ENCODE results near the gene NUMB. TPM values are rescaled to one million over a fixed set of nuclear protein-coding genes. Genes with fewer than 3 reads are reported as not detected.

The NUMB gene
- total and polyA plus RNA-seq, 2 of the 13 experiments (the other 11 are each of a cell fraction or from before 2014, with no cell fraction given), result 20.3 to 71.1 TPM

DNA sequence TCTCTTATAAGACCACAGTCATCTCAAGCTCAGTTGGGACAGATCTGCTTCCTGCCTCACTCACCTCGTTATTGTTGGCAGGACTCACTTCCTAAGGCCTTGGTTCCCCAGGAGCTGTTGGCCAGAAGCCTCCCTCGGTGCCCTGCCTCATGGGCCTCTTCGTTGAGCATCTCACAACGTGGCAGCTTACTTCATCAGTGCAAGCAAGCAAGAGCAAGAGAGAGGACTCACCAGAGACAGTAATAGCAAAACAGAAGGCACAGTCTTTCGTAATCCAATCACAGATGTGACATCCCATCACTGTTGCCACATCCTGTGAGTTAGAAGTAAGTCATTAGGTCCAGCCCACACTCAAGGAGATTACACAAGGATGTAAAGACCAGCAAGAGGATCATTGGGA lies 5.1 kb upstream of the NUMB start (continued):
- TF ChIP-seq, protein P1, sequence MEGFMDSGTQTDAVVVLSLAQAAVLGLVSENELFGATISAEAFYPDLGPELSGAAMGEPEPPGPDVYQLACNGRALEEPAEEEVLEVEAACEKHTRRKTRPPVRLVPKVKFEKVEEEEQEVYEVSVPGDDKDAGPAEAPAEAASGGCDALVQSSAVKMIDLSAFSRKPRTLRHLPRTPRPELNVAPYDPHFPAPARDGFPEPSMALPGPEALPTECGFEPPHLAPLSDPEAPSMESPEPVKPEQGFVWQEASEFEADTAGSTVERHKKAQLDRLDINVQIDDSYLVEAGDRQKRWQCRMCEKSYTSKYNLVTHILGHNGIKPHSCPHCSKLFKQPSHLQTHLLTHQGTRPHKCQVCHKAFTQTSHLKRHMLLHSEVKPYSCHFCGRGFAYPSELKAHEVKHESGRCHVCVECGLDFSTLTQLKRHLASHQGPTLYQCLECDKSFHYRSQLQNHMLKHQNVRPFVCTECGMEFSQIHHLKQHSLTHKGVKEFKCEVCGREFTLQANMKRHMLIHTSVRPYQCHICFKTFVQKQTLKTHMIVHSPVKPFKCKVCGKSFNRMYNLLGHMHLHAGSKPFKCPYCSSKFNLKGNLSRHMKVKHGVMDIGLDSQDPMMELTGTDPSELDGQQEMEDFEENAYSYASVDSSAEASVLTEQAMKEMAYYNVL (CRISPR knock-in tag; IDR thresholded peaks at IDR 0.05; ENCODE audit: borderline replicate concordance), result no peak
- TF ChIP-seq, protein P2, sequence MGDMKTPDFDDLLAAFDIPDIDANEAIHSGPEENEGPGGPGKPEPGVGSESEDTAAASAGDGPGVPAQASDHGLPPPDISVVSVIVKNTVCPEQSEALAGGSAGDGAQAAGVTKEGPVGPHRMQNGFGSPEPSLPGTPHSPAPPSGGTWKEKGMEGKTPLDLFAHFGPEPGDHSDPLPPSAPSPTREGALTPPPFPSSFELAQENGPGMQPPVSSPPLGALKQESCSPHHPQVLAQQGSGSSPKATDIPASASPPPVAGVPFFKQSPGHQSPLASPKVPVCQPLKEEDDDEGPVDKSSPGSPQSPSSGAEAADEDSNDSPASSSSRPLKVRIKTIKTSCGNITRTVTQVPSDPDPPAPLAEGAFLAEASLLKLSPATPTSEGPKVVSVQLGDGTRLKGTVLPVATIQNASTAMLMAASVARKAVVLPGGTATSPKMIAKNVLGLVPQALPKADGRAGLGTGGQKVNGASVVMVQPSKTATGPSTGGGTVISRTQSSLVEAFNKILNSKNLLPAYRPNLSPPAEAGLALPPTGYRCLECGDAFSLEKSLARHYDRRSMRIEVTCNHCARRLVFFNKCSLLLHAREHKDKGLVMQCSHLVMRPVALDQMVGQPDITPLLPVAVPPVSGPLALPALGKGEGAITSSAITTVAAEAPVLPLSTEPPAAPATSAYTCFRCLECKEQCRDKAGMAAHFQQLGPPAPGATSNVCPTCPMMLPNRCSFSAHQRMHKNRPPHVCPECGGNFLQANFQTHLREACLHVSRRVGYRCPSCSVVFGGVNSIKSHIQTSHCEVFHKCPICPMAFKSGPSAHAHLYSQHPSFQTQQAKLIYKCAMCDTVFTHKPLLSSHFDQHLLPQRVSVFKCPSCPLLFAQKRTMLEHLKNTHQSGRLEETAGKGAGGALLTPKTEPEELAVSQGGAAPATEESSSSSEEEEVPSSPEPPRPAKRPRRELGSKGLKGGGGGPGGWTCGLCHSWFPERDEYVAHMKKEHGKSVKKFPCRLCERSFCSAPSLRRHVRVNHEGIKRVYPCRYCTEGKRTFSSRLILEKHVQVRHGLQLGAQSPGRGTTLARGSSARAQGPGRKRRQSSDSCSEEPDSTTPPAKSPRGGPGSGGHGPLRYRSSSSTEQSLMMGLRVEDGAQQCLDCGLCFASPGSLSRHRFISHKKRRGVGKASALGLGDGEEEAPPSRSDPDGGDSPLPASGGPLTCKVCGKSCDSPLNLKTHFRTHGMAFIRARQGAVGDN (CRISPR knock-in tag; IDR thresholded peaks at IDR 0.05), result peak; percentile 46; the same call in 1 of the 2 replicates
- no peak for TF ChIP-seq ETV6 (CRISPR knock-in tag; conservative IDR thresholded peaks at IDR 0.05)
- TF ChIP-seq GATAD2A (CRISPR knock-in tag; IDR thresholded peaks at IDR 0.05), result peak; percentile 69
- TF ChIP-seq NFIB (CRISPR knock-in tag; IDR thresholded peaks at IDR 0.05; ENCODE audit: borderline replicate concordance), result no peak
- TF ChIP-seq, protein P3, sequence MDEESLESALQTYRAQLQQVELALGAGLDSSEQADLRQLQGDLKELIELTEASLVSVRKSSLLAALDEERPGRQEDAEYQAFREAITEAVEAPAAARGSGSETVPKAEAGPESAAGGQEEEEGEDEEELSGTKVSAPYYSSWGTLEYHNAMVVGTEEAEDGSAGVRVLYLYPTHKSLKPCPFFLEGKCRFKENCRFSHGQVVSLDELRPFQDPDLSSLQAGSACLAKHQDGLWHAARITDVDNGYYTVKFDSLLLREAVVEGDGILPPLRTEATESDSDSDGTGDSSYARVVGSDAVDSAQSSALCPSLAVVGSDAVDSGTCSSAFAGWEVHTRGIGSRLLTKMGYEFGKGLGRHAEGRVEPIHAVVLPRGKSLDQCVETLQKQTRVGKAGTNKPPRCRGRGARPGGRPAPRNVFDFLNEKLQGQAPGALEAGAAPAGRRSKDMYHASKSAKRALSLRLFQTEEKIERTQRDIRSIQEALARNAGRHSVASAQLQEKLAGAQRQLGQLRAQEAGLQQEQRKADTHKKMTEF (CRISPR knock-in tag; IDR thresholded peaks at IDR 0.05), result no peak
- TF ChIP-seq SMAD1 (CRISPR knock-in tag; IDR thresholded peaks at IDR 0.05; ENCODE audit: borderline replicate concordance, low read depth), result no peak
- no peak for TF ChIP-seq ZNF781 (CRISPR knock-in tag; IDR thresholded peaks at IDR 0.05; ENCODE audit: borderline replicate concordance, not compliant biosample characterization)
- TF ChIP-seq RFXANK (CRISPR knock-in tag; IDR thresholded peaks at IDR 0.05), result no peak
- no peak for TF ChIP-seq ZNF772 (CRISPR knock-in tag; IDR thresholded peaks at IDR 0.05)
- 0 out of 2 replicates have a peak, but pooled peaks have one; percentile 33 for TF ChIP-seq SALL1 (CRISPR knock-in tag; IDR thresholded peaks at IDR 0.05)
- TF ChIP-seq, protein P4, sequence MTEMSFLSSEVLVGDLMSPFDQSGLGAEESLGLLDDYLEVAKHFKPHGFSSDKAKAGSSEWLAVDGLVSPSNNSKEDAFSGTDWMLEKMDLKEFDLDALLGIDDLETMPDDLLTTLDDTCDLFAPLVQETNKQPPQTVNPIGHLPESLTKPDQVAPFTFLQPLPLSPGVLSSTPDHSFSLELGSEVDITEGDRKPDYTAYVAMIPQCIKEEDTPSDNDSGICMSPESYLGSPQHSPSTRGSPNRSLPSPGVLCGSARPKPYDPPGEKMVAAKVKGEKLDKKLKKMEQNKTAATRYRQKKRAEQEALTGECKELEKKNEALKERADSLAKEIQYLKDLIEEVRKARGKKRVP (CRISPR knock-in tag; IDR thresholded peaks at IDR 0.05), result peak in 1 of 2 experiments; percentile 29; a peak in 1 of 4 replicates
- no peak for TF ChIP-seq CC2D1A (CRISPR knock-in tag; IDR thresholded peaks at IDR 0.05)
- TF ChIP-seq RARG (CRISPR knock-in tag; IDR thresholded peaks at IDR 0.05; ENCODE audit: low read depth), result no peak
- TF ChIP-seq ZMYM3 (CRISPR knock-in tag; IDR thresholded peaks at IDR 0.05), result no peak
- TF ChIP-seq CEBPG (CRISPR knock-in tag; IDR thresholded peaks at IDR 0.05), result peak; percentile 89
- no peak for TF ChIP-seq ZNF616 (CRISPR knock-in tag; IDR thresholded peaks at IDR 0.05; ENCODE audit: low read depth)
- TF ChIP-seq, protein P5, sequence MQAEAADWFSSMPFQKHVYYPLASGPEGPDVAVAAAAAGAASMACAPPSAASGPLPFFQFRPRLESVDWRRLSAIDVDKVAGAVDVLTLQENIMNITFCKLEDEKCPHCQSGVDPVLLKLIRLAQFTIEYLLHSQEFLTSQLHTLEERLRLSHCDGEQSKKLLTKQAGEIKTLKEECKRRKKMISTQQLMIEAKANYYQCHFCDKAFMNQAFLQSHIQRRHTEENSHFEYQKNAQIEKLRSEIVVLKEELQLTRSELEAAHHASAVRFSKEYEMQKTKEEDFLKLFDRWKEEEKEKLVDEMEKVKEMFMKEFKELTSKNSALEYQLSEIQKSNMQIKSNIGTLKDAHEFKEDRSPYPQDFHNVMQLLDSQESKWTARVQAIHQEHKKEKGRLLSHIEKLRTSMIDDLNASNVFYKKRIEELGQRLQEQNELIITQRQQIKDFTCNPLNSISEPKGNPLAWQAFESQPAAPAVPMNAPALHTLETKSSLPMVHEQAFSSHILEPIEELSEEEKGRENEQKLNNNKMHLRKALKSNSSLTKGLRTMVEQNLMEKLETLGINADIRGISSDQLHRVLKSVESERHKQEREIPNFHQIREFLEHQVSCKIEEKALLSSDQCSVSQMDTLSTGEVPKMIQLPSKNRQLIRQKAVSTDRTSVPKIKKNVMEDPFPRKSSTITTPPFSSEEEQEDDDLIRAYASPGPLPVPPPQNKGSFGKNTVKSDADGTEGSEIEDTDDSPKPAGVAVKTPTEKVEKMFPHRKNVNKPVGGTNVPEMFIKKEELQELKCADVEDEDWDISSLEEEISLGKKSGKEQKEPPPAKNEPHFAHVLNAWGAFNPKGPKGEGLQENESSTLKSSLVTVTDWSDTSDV (CRISPR knock-in tag; IDR thresholded peaks at IDR 0.05), result no peak
- TF ChIP-seq GPN1 (CRISPR knock-in tag; IDR thresholded peaks at IDR 0.05; ENCODE audit: borderline replicate concordance), result no peak
